NCI-H82 (cell line): ENCODE measurements around the gene TTN.

Experiments
- DNase-seq: peaks from one replicate; lab custom pipeline; 2025; lab: John Stamatoyannopoulos, UW

The TTN gene

GRCh38 chr2:178650554-178650953 is 156.7 kb downstream of the TTN start:
- DNase-seq: no peak

GRCh38 chr2:178644919-178645318 is 162.3 kb downstream of the TTN start:
- DNase-seq: no peak

- no peak for DNase-seq
Measured at GRCh38 chr2:178641498-178641897, 165.7 kb downstream of the TTN start.

- DNase-seq: no peak
Measured at GRCh38 chr2:178635897-178636296, 171.3 kb downstream of the TTN start.

- DNase-seq: no peak
Measured at GRCh38 chr2:178632729-178633128, 174.5 kb downstream of the TTN start.

- no peak for DNase-seq
Measured at GRCh38 chr2:178630581-178630980, 176.6 kb downstream of the TTN start.

GRCh38 chr2:178629463-178629862 is 177.8 kb downstream of the TTN start:
- no peak for DNase-seq

- peak; percentile 20 for DNase-seq
Measured at GRCh38 chr2:178628605-178629004, 178.6 kb downstream of the TTN start.

- DNase-seq: no peak
Measured at GRCh38 chr2:178627401-178627800, 179.8 kb downstream of the TTN start.

GRCh38 chr2:178615969-178616368 is 191.3 kb downstream of the TTN start:
- no peak for DNase-seq

GRCh38 chr2:178602901-178603300 is 204.3 kb downstream of the TTN start:
- DNase-seq: no peak

- DNase-seq: no peak
Measured at GRCh38 chr2:178592655-178593054, 214.6 kb downstream of the TTN start.

- DNase-seq: no peak
Measured at GRCh38 chr2:178589335-178589734, 217.9 kb downstream of the TTN start.

GRCh38 chr2:178584666-178585065 is 222.6 kb downstream of the TTN start:
- no peak for DNase-seq

GRCh38 chr2:178579006-178579405 is 228.2 kb downstream of the TTN start:
- no peak for DNase-seq

- DNase-seq: no peak
Measured at GRCh38 chr2:178574789-178575188, 232.4 kb downstream of the TTN start.

- DNase-seq: no peak
Measured at GRCh38 chr2:178568227-178568626, 239.0 kb downstream of the TTN start.

- DNase-seq: no peak
Measured at GRCh38 chr2:178553047-178553446, 254.2 kb downstream of the TTN start.

GRCh38 chr2:178550352-178550751 is 256.9 kb downstream of the TTN start:
- no peak for DNase-seq

GRCh38 chr2:178542569-178542968 is 264.7 kb downstream of the TTN start:
- no peak for DNase-seq

GRCh38 chr2:178542161-178542560 is 265.1 kb downstream of the TTN start:
- no peak for DNase-seq

GRCh38 chr2:178536037-178536436 is 271.2 kb downstream of the TTN start:
- DNase-seq: no peak

- no peak for DNase-seq
Measured at GRCh38 chr2:178531168-178531567, 276.1 kb downstream of the TTN start.

GRCh38 chr2:178530625-178531142 is 276.5 kb downstream of the TTN start:
- no peak for DNase-seq

GRCh38 chr2:178530131-178530530 is 277.1 kb downstream of the TTN start:
- DNase-seq: no peak
